NB4 (cell line): ENCODE data around the gene DCDC2B.

ENCODE experiments used
- DNase-seq: peaks from one replicate; pipeline ENCODE4 v3.0.0; 2010; ENCODE audit warnings: low read depth
- H3K4me3 ChIP-seq: one replicate; pipeline ENCODE4 v1.5.1; 2011; ENCODE audit warnings: mild to moderate bottlenecking, low read depth, low read length, moderate library complexity
- CTCF ChIP-seq: IDR thresholded peaks from one replicate; pipeline ENCODE4 v1.5.1; 2012; ENCODE audit warnings: low read depth, low read length
- MAX ChIP-seq: IDR thresholded peaks from 2 replicates; pipeline ENCODE4 v1.6.1; 2011; ENCODE audit warnings: low read depth, low read length
- MYC ChIP-seq: IDR thresholded peaks from 2 replicates; pipeline ENCODE4 v1.6.1; 2011; ENCODE audit warnings: low read depth, low read length
- POLR2A ChIP-seq: IDR thresholded peaks from 2 replicates; pipeline ENCODE4 v1.6.1; 2011; ENCODE audit warnings: mild to moderate bottlenecking; ENCODE audit not compliant: insufficient read length; ENCODE audit errors: extremely low read depth

The DCDC2B gene

GRCh38 chr1:32178380-32179192 is 30.3 kb upstream of the DCDC2B start:
- TF ChIP-seq MYC (no peak), CTCF (no peak), MAX (no peak), POLR2A (no peak)
- peak overlapping the region; percentile 60 for H3K4me3 ChIP-seq
- peak; percentile 62 for DNase-seq

GRCh38 chr1:32179193-32179442 is 29.8 kb upstream of the DCDC2B start:
- H3K4me3 ChIP-seq = peak overlapping the region; percentile 60
- TF ChIP-seq MYC = no peak
- no peak for TF ChIP-seq MAX
- TF ChIP-seq POLR2A = no peak
- no peak for TF ChIP-seq CTCF
- DNase-seq = no peak

GRCh38 chr1:32179443-32180185 is 29.3 kb upstream of the DCDC2B start, which contains the start of gene TXLNA:
Gene TXLNA (plus strand): TSS chr1:32179675. CDS start chr1:32180346, 671 bp downstream.
- H3K4me3 ChIP-seq = peak within 1 kb of the TSS; percentile 91
- peak; percentile 95 for DNase-seq
- TF ChIP-seq MYC = peak; percentile 94
- no peak for TF ChIP-seq CTCF
- TF ChIP-seq POLR2A = peak; percentile 92
- peak; percentile 79 for TF ChIP-seq MAX

GRCh38 chr1:32180186-32181060 is 28.5 kb upstream of the DCDC2B start:
- H3K4me3 ChIP-seq = peak overlapping the region; percentile 91
- no peak for TF ChIP-seq CTCF
- no peak for TF ChIP-seq POLR2A
- TF ChIP-seq MYC = no peak
- no peak for TF ChIP-seq MAX
- peak; percentile 62 for DNase-seq

GRCh38 chr1:32181065-32181464 is 27.8 kb upstream of the DCDC2B start:
- peak overlapping the region; percentile 91 for H3K4me3 ChIP-seq
- no peak for DNase-seq
- TF ChIP-seq MAX (no peak), CTCF (no peak), MYC (no peak), POLR2A (no peak)
